CD4-positive, alpha-beta memory T cell (primary cell): ENCODE results near the gene CLDN12. TPM values are rescaled to one million over a fixed set of nuclear protein-coding genes. Genes with fewer than 3 reads are reported as not detected.

ENCODE experiments used
- polyA plus RNA-seq, 2 donors: library from polyadenylated mRNA; unstranded; fragments of 300-500 nt; fragmentation: Illumina TruSeq; gene quantifications; one replicate each; pipeline ENCODE4 v1.2.3, GENCODE V29; 2021
- total RNA-seq, 2 experiments: library from RNA; stranded (reverse); gene quantifications; one replicate each; pipeline ENCODE4 v1.2.3, GENCODE V29; 2021

The CLDN12 gene
- total and polyA plus RNA-seq, 4 experiments from 2014 or later, result 0.29 to 6.1 (median 5.7) TPM; not detected in 1

Other genes with a start within 250 kb of the CLDN12 start
- not detected for gene STEAP1, start 249.0 kb upstream of the CLDN12 start, total RNA-seq
- not detected for gene STEAP1, start 249.0 kb upstream of the CLDN12 start, polyA plus RNA-seq
- gene STEAP2, start 191.7 kb upstream of the CLDN12 start, total RNA-seq, result under 1 TPM in 1 of 2 experiments, not detected in 1; 0.06 TPM
- not detected for gene STEAP2, start 191.7 kb upstream of the CLDN12 start, polyA plus RNA-seq
- gene CFAP69, start 158.3 kb upstream of the CLDN12 start, total RNA-seq, result under 1 TPM in 1 of 2 experiments, not detected in 1; 0.58 TPM
- gene CFAP69, start 158.3 kb upstream of the CLDN12 start, polyA plus RNA-seq, result not detected
- not detected for gene FAM237B, start 82.2 kb upstream of the CLDN12 start, total RNA-seq
- gene FAM237B, start 82.2 kb upstream of the CLDN12 start, polyA plus RNA-seq, result not detected
- 10 to 100 TPM; 45.5 to 46.7 TPM for gene GTPBP10, start 56.7 kb upstream of the CLDN12 start, total RNA-seq
- 10 to 100 TPM; 30.6 to 37.6 TPM for gene GTPBP10, start 56.7 kb upstream of the CLDN12 start, polyA plus RNA-seq
- gene PTTG1IP2, start 66.2 kb downstream of the CLDN12 start, total RNA-seq, result not detected
- not detected for gene PTTG1IP2, start 66.2 kb downstream of the CLDN12 start, polyA plus RNA-seq
- gene CDK14, start 192.9 kb downstream of the CLDN12 start, total RNA-seq, result under 1 TPM; 0.47 to 0.81 TPM
- gene CDK14, start 192.9 kb downstream of the CLDN12 start, polyA plus RNA-seq, result under 1 TPM in 1 of 2 donors, not detected in 1; 0.70 TPM